PFSK-1 (cell line): ENCODE data around the gene TLE4.

Source experiments
- FOXP2 ChIP-seq: optimal IDR thresholded peaks from 2 replicates; pipeline ENCODE3; 2011; ENCODE audit warnings: borderline replicate concordance, control low read depth, inconsistent platforms; ENCODE audit not compliant: insufficient read depth; ENCODE audit errors: extremely low read length, extremely low read depth
- POLR2AphosphoS5 ChIP-seq: IDR thresholded peaks from 2 replicates; pipeline ENCODE4 v1.6.1; 2012; ENCODE audit warnings: low read depth, mild to moderate bottlenecking, control low read depth, low read length, moderate library complexity
- REST ChIP-seq, 2 experiments: IDR thresholded peaks; 2 replicates each; pipeline versions ENCODE4 v1.6.1 to v1.8.0; 2011 to 2012; ENCODE audit warnings: low read depth in 2 of 2, low read length in 2 of 2, control low read depth in 1 of 2, inconsistent platforms in 1 of 2, mild to moderate bottlenecking in 1 of 2, moderate library complexity in 1 of 2; ENCODE audit not compliant: insufficient read depth in 1 of 2
- SIN3A ChIP-seq: IDR thresholded peaks from 2 replicates; pipeline ENCODE4 v1.6.1; 2012; ENCODE audit warnings: mild to moderate bottlenecking, low read length, moderate library complexity, borderline replicate concordance; ENCODE audit not compliant: insufficient read depth
- TAF1 ChIP-seq: IDR thresholded peaks from 2 replicates; pipeline ENCODE4 v1.6.1; 2012; ENCODE audit warnings: low read length, control low read depth, borderline replicate concordance; ENCODE audit not compliant: insufficient read depth

TLE4 gene

GRCh38 chr9:79565245-79565644, 6.5 kb upstream of the TLE4 start:
- TF ChIP-seq REST (IDR thresholded peaks at IDR 0.05; ENCODE audit: insufficient read depth in 1 of 2, low read depth in 2 of 2, low read length in 2 of 2), result no peak
- TF ChIP-seq SIN3A, result no peak
- no peak for TF ChIP-seq FOXP2
- TF ChIP-seq TAF1, result no peak
- TF ChIP-seq POLR2AphosphoS5, result no peak

- TF ChIP-seq FOXP2, result no peak
- TF ChIP-seq POLR2AphosphoS5, result no peak
- TF ChIP-seq TAF1, result no peak
- no peak for TF ChIP-seq SIN3A
- no peak for TF ChIP-seq REST (IDR thresholded peaks at IDR 0.05; ENCODE audit: insufficient read depth in 1 of 2, low read depth in 2 of 2, low read length in 2 of 2)
Measured at GRCh38 chr9:79567671-79568098, 4.1 kb upstream of the TLE4 start.

GRCh38 chr9:79568337-79569101, 3.2 kb upstream of the TLE4 start:
- TF ChIP-seq POLR2AphosphoS5 (no peak), SIN3A (no peak)

- TF ChIP-seq TAF1 (no peak), REST (IDR thresholded peaks at IDR 0.05; ENCODE audit: insufficient read depth in 1 of 2, low read depth in 2 of 2, low read length in 2 of 2) (no peak), POLR2AphosphoS5 (no peak), SIN3A (no peak), FOXP2 (no peak)
Measured at GRCh38 chr9:79569814-79570447, 1.8 kb upstream of the TLE4 start.

GRCh38 chr9:79570448-79571308, 1.1 kb upstream of the TLE4 start:
- no peak for TF ChIP-seq SIN3A
- TF ChIP-seq FOXP2, result no peak
- no peak for TF ChIP-seq POLR2AphosphoS5
- no peak for TF ChIP-seq TAF1
- TF ChIP-seq REST (IDR thresholded peaks at IDR 0.05; ENCODE audit: insufficient read depth in 1 of 2, low read depth in 2 of 2, low read length in 2 of 2), result no peak
